Suprapubic skin (tissue), 3 donors: ENCODE measurements around the gene IL17RB.

ENCODE experiments used
- CTCF ChIP-seq, 2 donors: fragments of 200-600 bp in 1 of 2; fragments of 450-650 bp in 1 of 2; sonication (generic) in 1 of 2; IDR thresholded peaks; one replicate each; pipeline ENCODE4 v1.5.1; 2016 to 2019; ENCODE audit warnings: antibody characterized with exemption in 2 of 2, mild to moderate bottlenecking in 1 of 2, moderate library complexity in 1 of 2
- POLR2A ChIP-seq, 2 donors: fragments of 450-650 bp; IDR thresholded peaks; one replicate each; pipeline ENCODE4 v1.6.1; 2017; ENCODE audit warnings: antibody characterized with exemption in 2 of 2, mild to moderate bottlenecking in 2 of 2, moderate library complexity in 2 of 2

GRCh38 chr3:53815651-53816050 lies 30.7 kb upstream of the IL17RB start:
- no peak for TF ChIP-seq CTCF (IDR thresholded peaks at IDR 0.05)
- no peak for TF ChIP-seq POLR2A (IDR thresholded peaks at IDR 0.05)
